CD1c-positive myeloid dendritic cell (primary cell): ENCODE data around the gene BPNT1.
"Not testable (repeated sequence)": the region's sequence is repeated elsewhere in the genome, so short reads cannot be mapped to it uniquely, and the experiment has no call there.

ENCODE experiments used
- DNase-seq: peaks from one replicate; pipeline ENCODE4 v3.0.0-alpha.2; 2016; ENCODE audit errors: extremely low spot score

BPNT1 gene

GRCh38 chr1:220089650-220090556 lies at the start of gene BPNT1:
BPNT1 (minus strand) TSS chr1:220089788; CDS start chr1:220079846, 9,942 bp downstream.
- DNase-seq, result peak; percentile 98

DNA sequence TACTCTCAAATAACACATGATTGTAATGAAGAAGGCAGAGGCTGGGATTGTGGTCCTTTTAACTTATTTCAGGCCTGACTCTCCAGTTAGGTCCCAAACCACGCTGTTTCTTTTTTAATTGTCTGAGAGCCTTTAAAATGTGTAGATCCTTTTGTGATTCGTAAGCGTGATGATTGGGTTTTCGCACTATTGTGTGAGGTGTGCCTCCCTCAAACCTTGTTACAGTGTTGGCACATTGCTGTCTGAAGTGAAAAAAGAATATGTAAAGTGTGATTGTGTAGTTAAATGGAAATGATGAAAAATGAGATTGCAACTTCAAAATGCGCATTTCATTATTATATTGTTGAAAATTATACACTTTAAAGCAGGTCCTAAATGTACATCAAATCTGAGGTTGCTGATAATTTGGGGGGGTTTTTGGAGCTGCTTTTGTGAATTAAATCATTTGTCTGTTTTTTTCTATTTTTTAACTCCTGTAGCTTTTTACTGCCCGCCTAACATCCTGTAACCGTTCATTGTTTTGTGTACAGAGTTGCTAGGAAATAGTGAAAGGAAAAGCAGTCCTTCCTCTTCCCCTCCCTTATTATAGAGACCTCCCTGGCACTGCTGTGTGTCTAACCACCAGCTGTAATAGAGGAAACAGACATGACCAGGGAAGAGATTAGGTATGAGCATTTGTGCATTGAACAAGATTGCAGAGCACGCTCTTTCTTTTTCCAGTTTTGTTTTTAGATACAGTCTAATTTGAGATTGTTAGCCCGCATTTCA lies 47.6 kb upstream of the BPNT1 start:
- no peak for DNase-seq

DNA sequence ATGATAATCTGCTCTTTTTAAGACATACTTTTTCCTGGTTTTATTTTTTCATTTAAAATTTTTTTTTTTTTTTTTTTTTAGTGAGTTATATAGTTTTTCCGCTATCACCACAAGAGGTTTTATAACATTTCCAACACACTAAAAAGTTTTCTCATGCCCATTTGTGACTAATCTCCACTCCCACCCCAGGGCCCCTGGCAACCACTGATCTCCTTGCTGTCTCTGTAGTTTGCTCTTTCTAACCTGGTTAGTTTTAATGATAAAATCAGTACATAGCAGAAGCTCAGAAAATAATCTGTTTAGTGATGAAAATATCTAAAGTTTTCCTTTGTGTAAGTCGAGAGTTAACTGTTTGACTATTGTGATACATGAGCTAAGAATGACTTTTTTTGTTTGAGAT lies 46.2 kb upstream of the BPNT1 start:
- DNase-seq, result no peak

DNA sequence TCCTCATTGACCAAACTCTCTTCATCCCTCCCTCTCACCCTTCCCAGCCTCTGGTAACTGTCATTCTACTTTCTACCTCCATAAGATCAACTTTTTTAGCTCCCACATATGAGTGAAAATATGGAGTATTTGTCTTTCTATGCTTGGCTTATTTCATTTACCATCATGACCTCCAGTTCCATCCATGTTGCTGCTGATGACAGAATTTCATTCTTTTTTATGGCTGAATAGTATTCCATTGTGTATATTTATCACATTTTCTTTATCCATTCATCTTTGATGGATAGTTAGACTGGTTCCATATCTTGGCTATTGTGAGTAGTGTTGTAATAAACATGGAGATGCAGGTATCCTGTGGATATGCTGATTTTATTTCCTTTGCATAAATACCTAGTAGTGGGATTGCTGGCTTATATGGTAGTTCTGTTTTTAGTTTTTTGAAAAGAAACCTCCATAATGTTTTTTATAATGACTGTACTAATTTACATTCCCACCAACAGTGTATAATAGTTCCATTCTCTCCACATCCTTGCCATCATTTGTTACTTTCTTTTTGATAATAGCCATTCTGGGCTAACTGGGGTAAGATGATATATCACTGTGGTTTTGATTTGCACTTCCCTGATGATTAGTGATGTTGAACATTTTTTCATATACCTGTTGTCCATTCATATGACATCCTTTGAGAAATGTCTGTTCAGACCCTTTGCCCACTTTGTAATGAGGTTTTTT lies 40.1 kb upstream of the BPNT1 start:
- no peak for DNase-seq

DNA sequence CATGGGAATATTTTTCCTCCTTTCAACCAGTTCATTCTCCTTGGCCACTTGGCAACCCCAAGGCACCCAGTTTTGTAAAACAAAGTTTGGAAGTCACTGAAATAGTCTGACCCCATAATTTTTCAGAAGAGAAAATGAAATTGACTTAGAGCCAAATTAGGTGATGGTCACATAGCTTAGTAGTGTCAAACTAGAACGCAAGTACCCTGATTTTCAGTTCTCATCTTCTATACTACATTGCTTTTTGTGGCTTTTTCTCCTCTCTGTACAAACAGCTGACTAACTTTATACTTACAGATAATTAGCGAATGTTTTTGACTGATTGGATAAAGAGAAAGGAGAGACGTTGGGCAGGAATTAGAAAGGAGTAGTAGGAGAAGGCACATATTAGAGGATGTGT lies 37.5 kb upstream of the BPNT1 start:
- DNase-seq, result no peak

DNA sequence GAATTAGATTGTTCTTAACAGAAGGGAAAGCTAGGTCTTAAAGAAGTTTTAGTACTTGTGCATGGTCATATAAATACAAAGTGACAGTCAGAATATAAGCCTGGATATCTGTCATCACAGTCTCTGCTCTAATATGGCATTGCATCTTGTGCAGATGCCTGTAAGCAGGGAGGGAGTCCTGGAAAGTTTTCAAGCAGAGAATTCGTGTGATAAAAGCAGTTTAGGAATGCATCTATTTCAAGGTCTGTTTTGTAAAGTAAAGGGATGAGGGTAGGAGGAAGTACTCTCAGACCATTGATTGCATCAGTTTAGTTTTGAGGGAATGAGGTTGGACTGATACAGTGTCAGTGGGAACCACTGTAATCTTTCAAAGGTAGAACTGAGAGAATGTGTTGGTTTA lies 35.0 kb upstream of the BPNT1 start:
- no peak for DNase-seq

DNA sequence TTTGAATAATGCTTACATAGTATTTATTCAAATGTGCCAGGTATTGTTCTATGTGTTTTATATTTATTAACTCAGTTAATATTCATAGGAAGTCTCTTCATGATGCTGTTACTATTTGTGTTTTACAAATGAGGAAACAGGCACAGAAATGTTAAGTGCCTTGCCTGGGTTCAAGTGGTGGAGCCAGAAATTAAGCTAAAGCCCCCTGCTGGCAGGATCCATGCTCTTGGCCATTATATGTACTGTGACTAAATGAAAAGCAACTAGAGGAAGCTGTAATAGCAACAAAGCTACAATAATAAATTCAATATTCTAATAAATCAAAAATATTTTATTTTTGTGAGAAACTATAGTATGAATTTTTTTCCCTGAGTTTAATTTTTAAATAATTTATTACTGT lies 34.3 kb upstream of the BPNT1 start:
- peak; percentile 7 for DNase-seq

DNA sequence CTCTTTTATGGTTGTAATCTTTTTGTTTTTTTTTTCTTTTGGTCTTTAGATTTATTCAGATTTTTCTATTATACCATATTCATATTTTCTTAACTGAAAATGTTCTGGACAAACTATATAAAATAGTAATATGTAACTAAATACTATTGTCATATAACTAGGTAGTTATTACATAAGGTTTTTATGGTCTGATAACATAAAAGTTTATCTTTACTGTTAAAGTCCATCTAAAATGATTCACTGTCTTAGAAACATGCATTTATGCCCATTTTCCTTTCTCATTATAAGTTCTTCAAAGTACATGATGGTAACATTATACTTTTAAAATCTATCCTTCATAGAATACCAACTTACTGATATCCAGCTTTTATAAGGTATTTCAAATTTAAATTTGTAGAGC lies 33.5 kb upstream of the BPNT1 start:
- no peak for DNase-seq

- no peak for DNase-seq
These were observed 32.4 kb upstream of the BPNT1 start for GRCh38 chr1:220121791-220122530.

GRCh38 chr1:220119043-220119512 lies 29.5 kb upstream of the BPNT1 start:
- no peak for DNase-seq

DNA sequence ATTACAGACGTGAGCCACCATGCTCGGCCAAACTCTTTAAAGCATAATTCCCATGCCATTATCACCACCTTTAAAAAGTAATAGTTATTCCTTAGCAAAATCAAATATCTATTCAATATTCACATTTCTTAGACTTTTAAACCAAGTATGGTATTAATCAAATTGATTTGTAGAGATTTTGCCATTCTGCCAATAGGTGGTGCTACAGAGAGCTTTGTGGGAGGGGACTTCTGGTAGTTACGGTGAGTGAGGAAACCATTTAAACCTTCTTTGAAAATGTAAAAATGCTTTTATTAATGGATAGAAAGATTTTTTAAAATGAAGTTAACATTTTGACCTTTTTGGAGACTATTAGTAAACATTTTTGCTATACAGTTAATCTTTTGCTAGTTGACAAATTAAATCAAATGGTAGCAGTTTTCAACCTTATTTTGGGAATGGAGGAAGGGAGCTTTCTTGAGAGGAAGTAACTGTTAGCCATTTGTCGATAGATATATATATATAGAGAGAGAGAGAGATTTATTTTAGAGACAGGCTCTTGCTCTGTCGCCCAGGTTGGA lies 23.6 kb upstream of the BPNT1 start:
- DNase-seq, result peak; percentile 55

- DNase-seq, result not testable (repeated sequence)
These were observed 23.0 kb upstream of the BPNT1 start for GRCh38 chr1:220112600-220112999.

- not testable (repeated sequence) for DNase-seq
These were observed 20.9 kb upstream of the BPNT1 start for GRCh38 chr1:220110473-220110872.

DNA sequence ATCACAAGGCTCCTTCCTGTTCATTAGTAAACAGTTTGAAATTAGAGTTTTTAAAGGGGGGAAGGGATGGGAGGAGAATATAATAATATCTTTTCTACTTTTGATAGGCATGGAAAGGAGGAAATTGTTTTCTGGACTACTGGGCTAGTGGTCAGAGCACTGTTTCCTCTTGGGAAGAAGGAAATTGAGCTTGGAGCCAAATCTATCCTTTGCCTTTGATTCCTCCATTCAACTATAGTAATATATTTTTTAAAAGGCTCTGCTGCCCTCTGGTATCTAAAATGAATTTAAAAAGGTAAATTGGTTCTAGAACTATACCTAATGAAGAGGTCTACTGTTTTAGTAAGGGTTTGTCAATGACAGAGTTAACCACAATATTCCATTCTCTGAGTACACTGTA lies 10.2 kb upstream of the BPNT1 start:
- DNase-seq, result no peak

DNA sequence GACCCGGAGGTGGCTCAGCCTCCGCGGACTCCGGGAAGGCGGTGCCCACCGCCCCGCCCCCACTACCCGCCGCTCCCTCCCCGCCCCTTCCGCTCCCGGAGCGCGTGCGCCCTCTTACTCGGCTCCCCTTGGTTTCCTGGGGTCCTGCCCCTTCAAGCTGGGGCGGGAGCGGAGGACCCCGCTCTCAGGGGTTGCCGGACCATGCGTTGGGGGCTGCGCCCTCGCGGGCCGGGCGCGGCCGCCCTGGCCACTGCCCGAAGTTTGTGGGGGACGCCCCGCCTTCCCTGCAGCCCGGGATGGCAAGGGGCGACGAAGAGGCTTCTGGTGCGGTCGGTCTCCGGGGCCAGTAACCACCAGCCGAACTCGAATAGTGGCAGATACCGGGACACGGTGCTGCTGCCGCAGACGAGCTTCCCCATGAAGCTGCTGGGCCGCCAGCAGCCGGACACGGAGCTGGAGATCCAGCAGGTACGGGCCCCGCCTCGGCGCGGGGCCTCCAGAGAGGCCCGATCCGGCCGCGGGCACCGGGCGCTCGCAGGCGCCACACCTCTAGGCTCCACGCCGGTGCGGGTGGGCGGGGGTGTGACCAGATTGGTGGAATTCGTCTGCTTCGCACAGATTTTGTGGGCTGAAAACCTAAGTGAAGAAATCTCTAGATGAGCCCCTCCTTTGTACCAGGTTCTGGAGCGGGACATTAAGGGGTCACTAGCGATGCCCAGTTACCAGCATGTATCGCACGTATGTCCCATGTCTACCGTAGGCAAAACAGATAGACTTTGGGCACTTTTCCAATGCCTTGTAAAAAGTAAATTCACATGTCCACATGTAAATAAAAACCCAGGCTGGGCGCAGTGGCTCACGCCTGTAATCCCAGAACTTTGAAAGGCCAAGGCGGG lies 4.7 kb upstream of the BPNT1 start, which contains the start of gene IARS2:
TSS of gene IARS2 (plus strand) at position 117 of the 896 bp plus-strand sequence. CDS start at position 202, 85 bp downstream.
- DNase-seq, result peak; percentile 92

DNA sequence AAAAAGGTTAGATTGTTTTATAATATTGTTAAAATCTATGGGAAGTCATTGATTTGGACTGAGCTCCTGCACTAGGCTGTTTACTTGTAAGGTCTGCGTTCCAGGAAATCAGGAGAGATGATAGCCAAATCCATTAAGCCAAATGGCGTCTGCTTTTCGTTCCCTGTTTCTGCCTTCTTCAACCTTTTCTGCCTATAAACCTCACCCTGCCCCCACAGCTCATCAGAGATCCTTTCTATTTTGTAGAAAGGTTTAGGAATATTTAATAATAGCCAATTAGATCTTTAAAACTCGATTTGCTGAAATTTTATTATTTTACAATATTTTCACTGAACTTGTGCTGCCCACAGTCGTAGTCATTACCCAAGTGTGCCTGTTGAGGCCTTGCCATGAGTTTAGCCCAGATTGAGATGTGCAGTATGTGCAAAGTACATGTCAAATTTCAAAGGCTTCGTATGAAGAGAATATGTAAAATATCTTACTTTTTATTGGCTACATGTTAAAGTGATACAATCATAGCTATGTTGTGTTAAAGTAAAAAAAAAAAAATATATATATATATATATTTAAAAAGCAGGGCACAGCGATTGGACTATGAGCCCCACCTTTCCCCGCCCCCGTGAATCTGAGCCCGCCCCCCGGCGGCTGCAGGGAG lies 3.9 kb upstream of the BPNT1 start:
- DNase-seq, result no peak

DNA sequence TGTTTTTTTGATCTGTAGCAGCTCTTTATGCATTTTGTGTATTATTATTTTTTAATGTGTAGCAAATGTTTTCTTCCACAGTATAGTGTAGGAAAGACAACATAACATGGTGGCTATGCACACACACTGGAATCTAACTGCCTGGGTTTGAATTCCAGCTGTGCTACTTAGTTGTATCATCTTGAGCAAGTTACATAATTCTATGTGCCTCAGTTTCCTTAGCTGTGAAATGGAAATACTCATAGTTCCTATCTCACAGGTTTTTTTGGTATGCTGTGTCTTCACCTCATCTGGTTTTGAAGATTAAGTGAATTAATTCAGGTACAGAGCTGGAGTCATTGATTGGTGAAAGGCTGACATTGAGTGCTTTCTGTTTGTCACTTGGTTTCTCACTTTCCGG lies 3.1 kb upstream of the BPNT1 start:
- DNase-seq, result no peak

DNA sequence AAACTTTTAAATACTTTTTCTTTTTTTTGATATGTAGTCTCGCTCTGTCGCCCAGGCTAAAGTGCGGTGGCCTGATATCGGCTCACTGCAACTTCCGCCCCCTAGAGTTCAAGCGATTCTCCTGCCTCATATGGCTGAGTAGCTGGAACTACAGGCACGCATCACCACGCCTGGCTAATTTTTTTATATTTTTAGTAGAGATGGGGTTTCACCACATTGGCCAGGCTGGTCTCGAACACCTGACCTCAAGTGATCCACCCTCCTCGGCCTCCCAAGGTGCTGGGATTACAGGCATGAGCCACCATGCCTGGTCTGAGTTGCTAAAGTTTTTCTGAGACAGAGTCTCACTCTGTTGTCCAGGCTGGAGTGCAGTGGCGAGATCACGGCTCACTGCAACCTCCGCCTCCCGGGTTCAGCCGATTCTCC lies 3.3 kb downstream of the BPNT1 start:
- not testable (repeated sequence) for DNase-seq

- peak; percentile 51 for DNase-seq
These were observed 5.1 kb downstream of the BPNT1 start for GRCh38 chr1:220084460-220084859.
